GM18508 (cell line): ENCODE data around the gene RNF220.
"Not testable (repeated sequence)": the region's sequence is repeated elsewhere in the genome, so short reads cannot be mapped to it uniquely, and the experiment has no call there.

Experiments used
- ATAC-seq: cut with Tn5 transposase; IDR thresholded peaks from one replicate; pipeline ENCODE4 v1.9.1; 2021; ENCODE audit warnings: moderate number of reproducible peaks; ENCODE audit not compliant: insufficient read depth, unreplicated experiment

RNF220 gene

DNA sequence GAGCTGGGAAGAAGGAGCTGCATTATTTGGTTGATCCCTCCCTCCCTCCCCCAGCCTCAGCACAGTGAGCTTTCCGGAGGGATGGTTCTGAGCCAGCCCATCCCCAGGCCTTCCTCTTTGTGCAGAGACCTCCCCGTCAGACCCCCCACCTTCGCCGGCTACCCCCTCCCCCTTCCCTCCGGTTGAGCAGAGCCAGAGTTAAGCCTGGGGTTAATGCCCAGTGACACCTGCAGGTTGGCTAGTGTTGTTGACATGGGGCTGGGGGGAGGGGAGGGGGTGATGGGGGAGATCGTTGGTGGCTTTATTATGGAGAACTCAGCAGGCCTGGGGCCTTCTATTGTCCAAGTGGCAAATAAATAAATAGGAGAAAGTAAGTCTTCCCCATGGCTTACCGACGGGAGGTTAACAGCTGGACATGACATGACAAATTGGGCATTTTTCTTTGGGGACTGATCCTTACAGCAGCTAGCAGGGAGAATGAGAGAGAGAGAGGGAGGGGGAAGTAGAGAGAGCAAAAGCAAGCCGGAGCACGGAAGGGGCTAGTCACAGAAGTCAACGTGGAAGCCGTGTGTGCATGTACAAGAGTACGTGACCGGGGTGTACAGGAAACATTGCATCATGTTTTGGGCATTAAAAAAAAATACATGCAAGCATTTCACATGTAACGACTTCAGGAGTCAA lies 138.1 kb downstream of the RNF220 start:
- ATAC-seq, result no peak

- ATAC-seq, result no peak
Measured at GRCh38 chr1:44543786-44544185, 138.7 kb downstream of the RNF220 start.

- no peak for ATAC-seq
Measured at GRCh38 chr1:44544960-44545359, 139.9 kb downstream of the RNF220 start.

- no peak for ATAC-seq
Measured at GRCh38 chr1:44545961-44546360, 140.9 kb downstream of the RNF220 start.

GRCh38 chr1:44546403-44547053 lies 141.5 kb downstream of the RNF220 start:
- no peak for ATAC-seq

DNA sequence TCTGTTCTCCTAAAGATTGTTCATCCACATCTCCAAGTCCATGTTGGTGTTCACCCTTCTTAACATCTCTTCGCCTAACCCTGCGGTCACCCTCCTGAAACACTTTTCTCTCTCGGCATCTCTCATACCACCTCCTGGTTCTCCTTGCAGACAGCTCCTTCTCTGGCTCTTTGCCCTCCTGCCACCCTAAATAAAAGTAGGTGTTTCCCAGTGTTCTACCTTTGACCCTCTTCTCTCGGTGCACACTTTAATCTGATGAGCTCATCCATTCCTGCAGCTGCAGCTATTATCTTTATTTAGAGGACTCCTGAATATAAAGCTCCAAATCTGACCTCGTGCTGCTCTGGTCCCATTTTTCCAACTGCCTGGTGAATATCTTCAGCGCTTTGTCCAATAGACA lies 142.3 kb downstream of the RNF220 start:
- ATAC-seq, result no peak

DNA sequence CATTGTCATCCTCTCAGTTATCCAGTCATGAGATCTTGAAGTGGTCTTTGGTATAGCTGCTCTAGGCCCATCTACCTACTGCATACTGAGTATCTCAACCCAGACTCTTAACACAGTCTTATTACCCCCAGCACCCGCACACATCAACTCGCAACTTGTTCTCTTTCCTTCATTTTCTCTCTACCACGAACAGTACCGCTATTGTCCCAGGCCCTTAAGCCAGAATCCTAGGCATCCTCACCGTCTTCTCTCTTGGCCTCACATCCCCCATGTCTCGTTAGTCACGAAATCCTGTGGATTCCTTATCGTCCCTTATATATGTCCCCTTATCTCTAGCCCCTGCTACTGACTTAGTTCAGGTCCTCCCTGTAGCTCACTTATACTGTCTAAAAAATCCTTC lies 142.8 kb downstream of the RNF220 start:
- no peak for ATAC-seq

GRCh38 chr1:44549510-44549909 lies 144.5 kb downstream of the RNF220 start:
- no peak for ATAC-seq

DNA sequence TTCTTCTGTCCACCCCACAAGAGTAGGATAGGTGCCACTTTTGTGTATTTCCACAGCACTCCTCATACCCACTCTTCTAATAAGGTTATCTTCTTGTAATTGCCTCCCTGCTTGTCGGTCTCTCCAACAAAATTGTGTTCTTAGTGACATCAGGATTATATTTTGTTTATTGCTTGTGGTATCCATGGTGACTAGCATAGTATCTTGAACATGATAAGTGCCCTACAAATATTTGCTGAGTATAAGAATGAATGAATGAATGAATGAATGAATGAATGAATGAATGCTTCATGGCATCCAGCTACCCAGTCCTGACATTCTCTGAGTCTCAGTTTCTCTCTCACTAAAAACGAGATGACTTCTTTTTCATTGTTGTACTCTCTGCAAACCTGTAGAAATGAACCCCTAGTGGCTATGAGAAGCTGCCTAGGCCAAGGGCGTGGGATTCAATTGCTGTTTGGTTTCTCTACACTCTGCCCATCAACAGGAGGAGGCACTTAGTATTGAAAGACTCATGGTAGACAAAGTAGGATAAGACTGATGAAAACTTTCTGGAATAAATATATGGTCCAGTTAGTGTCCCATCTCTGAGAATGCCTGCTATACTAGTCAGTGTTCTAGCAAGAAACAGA lies 148.2 kb downstream of the RNF220 start:
- no peak for ATAC-seq

- ATAC-seq, result no peak
Measured at GRCh38 chr1:44553771-44554170, 148.7 kb downstream of the RNF220 start.

DNA sequence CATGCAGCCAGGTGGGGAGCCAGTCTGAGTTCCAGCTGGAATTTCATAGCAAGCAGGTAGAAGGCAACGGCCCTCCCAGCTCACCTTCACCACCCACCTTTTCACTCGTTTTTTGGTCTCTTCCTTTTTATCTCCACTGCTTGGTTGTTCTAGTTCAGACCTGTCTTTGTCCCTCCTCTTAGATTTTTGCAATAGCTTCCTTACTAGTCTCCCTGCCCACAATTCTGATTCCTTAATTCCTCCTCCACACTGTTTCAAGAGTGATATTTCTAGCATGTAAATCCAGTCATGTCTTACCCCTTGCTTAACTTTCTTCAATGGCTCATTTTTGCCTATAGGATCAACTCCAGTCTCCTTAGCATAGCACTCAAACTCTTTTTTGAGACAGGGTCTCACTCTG lies 149.7 kb downstream of the RNF220 start:
- ATAC-seq, result no peak

DNA sequence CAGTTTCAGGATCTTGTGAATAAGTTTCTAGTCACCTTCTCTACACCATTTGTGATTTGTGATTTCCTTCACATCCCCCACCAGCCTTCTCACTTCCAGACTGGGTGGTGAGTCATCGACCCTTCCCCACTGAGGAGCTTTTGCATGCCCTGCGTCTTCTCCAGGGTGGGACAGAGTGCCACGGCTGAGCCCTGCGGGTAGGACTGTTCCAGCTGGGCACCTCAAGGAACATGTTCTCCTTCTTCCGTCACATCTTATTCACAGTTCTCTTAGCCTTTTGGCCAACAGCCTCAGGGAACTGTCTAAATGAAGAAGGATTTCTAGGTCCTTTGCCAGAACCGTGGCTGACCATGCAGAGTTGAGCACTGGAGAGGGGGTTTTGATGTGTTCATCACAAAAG lies 152.7 kb downstream of the RNF220 start:
- no peak for ATAC-seq

DNA sequence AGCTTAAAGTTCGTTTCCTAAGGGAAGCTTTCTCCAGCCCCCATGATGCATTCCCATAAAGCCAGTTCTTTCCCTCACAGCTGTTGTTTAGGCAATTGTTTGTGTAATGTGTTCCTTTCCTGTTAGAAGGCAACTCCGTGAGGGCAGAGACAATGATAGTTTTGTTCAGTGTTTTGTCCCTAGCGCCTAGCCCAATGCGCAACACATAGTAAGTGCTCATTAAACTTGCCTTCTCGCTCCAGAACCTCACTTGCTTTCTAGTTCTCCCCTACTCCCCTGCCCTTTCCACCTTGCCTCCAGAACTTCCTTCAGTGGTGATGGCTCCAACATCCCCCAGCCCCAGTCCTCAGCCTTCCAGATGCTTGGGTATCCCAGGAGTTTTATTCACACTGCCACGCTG lies 153.8 kb downstream of the RNF220 start:
- no peak for ATAC-seq

DNA sequence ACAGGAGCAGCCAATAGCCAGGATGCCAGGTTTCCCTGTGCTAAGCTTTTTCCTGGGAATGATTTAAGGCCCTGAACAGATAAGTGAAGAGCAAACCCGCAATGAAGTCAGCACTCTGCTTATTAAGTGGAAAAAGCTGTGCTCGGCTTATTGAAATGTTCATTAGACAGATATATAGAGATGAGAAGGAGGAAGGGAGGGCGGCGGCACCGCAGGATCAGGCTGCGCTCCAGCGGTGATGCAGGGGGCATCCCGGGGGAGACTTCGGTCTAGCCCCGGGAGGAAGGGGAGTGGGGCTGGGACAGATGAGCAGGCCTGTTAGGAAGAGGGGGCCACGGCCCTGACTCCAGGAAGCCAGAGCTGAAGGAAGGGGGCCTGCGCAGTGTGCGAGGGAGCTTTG lies 154.3 kb downstream of the RNF220 start:
- no peak for ATAC-seq

GRCh38 chr1:44559913-44560312 lies 154.9 kb downstream of the RNF220 start:
- ATAC-seq, result no peak

- not testable (repeated sequence) for ATAC-seq
Measured at GRCh38 chr1:44560696-44561095, 155.6 kb downstream of the RNF220 start.

GRCh38 chr1:44565259-44565750 lies 160.2 kb downstream of the RNF220 start:
- ATAC-seq, result no peak

DNA sequence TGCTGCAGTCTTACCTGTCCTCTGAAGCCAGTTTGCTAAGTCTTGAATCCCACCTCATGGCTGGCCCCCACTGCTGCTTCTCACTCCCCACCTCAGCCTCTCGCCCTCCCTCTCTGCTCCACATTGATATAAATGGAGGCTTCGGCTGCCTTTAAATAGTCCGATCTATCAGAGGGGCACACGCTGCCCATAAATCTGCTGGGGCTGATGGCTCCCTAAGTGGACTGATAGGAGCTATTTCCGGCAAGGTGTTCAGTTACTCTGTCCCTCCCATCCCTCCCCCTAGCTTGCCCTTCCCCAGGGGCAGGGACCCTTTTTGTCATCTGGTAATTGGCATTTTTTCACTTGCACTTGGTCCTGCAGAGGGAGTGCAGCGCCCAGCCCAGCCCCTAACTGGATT lies 160.8 kb downstream of the RNF220 start:
- ATAC-seq, result no peak

DNA sequence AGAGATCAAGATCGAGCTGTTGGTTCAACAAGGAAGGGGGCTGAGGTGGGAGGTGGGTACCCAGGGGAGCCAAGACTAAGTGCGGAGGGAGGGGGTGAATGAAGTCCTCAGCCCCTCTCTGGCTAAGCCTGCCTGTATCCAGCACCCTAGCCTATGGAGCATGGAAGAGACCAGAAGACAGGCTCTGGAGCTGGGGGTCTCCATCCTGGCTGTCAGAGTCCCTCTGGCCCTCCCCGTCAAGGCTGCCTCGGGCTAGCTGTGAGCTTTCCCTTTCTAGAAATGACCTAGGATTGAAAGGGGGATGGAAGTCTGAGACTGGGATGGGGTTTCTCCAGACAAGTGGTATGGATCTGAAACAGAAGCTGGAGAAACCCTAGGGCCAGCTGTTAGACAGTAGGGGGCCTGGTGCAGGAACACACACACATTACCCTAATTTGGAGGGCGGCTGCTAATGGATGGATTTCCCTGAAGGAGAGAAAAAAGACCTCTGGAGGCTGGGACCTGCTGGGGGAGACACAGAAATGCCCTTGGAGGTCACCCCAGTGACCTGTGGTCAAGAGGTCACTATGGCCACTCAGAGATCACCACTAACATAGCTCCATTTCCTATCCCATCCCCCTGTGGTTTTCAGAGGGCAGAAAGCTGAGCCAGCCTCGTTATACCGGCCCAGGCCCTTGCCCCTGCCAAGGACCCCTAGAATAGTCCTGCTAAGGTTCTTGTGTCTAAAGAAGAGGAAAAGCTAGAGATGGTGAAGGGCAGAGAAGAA lies 161.4 kb downstream of the RNF220 start:
- ATAC-seq, result no peak

- ATAC-seq, result no peak
Measured at GRCh38 chr1:44568128-44568900, 163.3 kb downstream of the RNF220 start.
